OCI-LY3 (cell line): ENCODE data around the gene PRPF6.

Experiments
- H2AFZ ChIP-seq: fragments of 200-600, 300-600 bp; shearing (Covaris generic); 2 replicates; pipeline ENCODE4 v1.6.0; 2014; ENCODE audit warnings: antibody characterized with exemption, low read depth, low read length
- H3K27ac ChIP-seq: fragments of 200-600, 300-600 bp; sonication (generic); 2 replicates; pipeline ENCODE4 v1.5.1; 2014; ENCODE audit warnings: mild to moderate bottlenecking, low read length, moderate library complexity, mixed read lengths
- H3K27me3 ChIP-seq: fragments of 200-600, 300-600 bp; sonication (generic); 2 replicates; pipeline ENCODE4 v1.6.1; 2014; ENCODE audit warnings: low read depth, low read length, mixed read lengths
- H3K36me3 ChIP-seq: fragments of 200-600, 300-600 bp; sonication (generic); replicated peaks from 2 replicates; pipeline ENCODE3; 2014; ENCODE audit warnings: low read depth, low read length, mixed read lengths
- H3K4me1 ChIP-seq: fragments of 300-600, 200-600 bp; sonication (generic); 2 replicates; pipeline ENCODE4 v1.6.1; 2014; ENCODE audit warnings: low read length, mixed read lengths
- H3K4me2 ChIP-seq: fragments of 200-600, 300-600 bp; sonication (generic); 2 replicates; pipeline ENCODE4 v1.6.1; 2014; ENCODE audit warnings: low read length, mixed read lengths
- H3K4me3 ChIP-seq: fragments of 300-600, 200-600 bp; sonication (generic); 2 replicates; pipeline ENCODE4 v1.5.1; 2014; ENCODE audit warnings: antibody characterized with exemption, mild to moderate bottlenecking, low read length, moderate library complexity
- H3K79me2 ChIP-seq: fragments of 300-600, 200-600 bp; shearing (Covaris generic); 2 replicates; pipeline ENCODE4 v1.6.1; 2014; ENCODE audit warnings: mild to moderate bottlenecking, low read length, mixed read lengths
- H3K9ac ChIP-seq: fragments of 300-600, 200-600 bp; shearing (Covaris generic); 2 replicates; pipeline ENCODE4 v1.6.0; 2014; ENCODE audit warnings: mild to moderate bottlenecking, low read length, moderate library complexity
- H3K9me3 ChIP-seq: fragments of 200-600, 300-600 bp; shearing (Covaris generic); 2 replicates; pipeline ENCODE4 v1.6.1; 2014; ENCODE audit warnings: low read length, mixed read lengths; ENCODE audit not compliant: insufficient read depth
- H4K20me1 ChIP-seq: fragments of 200-600, 300-600 bp; sonication (generic); 2 replicates; pipeline ENCODE4 v1.6.1; 2016; ENCODE audit warnings: low read length, mixed read lengths; ENCODE audit not compliant: insufficient read depth
- EZH2phosphoT487 ChIP-seq: fragments of 200-600 bp; shearing (Covaris generic); IDR thresholded peaks from 2 replicates; pipeline ENCODE4 v1.6.1; 2018; ENCODE audit warnings: antibody characterized with exemption, mixed run types, low read depth
- TF ChIP-seq, protein P1 (sequence below): fragments of 200-600, 300-600 bp; sonication (generic); IDR thresholded peaks from 2 replicates; pipeline ENCODE4 v1.5.1; 2014; ENCODE audit warnings: antibody characterized with exemption, low read length, low read depth

PRPF6 gene

GRCh38 chr20:63945921-63946920, 34.7 kb upstream of the PRPF6 start:
- Histone ChIP-seq H2AFZ (no peak overlapping the region), H3K9me3 (no peaks in the 10 kb centered on the region), H4K20me1 (peaks cover 78% of the 10 kb centered on the region), H3K4me1 (peaks cover 32% of the 10 kb centered on the region), H3K9ac (no peak overlapping the region), H3K4me3 (no peak overlapping the region), H3K36me3 (peaks cover 6% of the 10 kb centered on the region), H3K27me3 (no peaks in the 10 kb centered on the region), H3K27ac (no peak overlapping the region), H3K79me2 (peaks cover 32% of the 10 kb centered on the region), H3K4me2 (no peak overlapping the region)
- TF ChIP-seq, protein P1, sequence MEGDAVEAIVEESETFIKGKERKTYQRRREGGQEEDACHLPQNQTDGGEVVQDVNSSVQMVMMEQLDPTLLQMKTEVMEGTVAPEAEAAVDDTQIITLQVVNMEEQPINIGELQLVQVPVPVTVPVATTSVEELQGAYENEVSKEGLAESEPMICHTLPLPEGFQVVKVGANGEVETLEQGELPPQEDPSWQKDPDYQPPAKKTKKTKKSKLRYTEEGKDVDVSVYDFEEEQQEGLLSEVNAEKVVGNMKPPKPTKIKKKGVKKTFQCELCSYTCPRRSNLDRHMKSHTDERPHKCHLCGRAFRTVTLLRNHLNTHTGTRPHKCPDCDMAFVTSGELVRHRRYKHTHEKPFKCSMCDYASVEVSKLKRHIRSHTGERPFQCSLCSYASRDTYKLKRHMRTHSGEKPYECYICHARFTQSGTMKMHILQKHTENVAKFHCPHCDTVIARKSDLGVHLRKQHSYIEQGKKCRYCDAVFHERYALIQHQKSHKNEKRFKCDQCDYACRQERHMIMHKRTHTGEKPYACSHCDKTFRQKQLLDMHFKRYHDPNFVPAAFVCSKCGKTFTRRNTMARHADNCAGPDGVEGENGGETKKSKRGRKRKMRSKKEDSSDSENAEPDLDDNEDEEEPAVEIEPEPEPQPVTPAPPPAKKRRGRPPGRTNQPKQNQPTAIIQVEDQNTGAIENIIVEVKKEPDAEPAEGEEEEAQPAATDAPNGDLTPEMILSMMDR, result no peak
- TF ChIP-seq EZH2phosphoT487, result no peak

GRCh38 chr20:63946986-63947637, 33.8 kb upstream of the PRPF6 start:
- peaks cover 6% of the 10 kb centered on the region for H3K36me3 ChIP-seq
- peaks cover 41% of the 10 kb centered on the region for H3K79me2 ChIP-seq
- H3K4me2 ChIP-seq, result peak overlapping the region; percentile 75
- H3K9ac ChIP-seq, result no peak overlapping the region
- H3K27ac ChIP-seq, result peak overlapping the region; percentile 23; the same call in 1 of the 2 replicates
- H3K4me3 ChIP-seq, result no peak overlapping the region
- TF ChIP-seq, protein P1, result no peak
- no peak for TF ChIP-seq EZH2phosphoT487
- H3K4me1 ChIP-seq, result peaks cover 32% of the 10 kb centered on the region
- H3K9me3 ChIP-seq, result no peaks in the 10 kb centered on the region
- no peak overlapping the region for H2AFZ ChIP-seq
- no peaks in the 10 kb centered on the region for H3K27me3 ChIP-seq
- H4K20me1 ChIP-seq, result peaks cover 81% of the 10 kb centered on the region

DNA sequence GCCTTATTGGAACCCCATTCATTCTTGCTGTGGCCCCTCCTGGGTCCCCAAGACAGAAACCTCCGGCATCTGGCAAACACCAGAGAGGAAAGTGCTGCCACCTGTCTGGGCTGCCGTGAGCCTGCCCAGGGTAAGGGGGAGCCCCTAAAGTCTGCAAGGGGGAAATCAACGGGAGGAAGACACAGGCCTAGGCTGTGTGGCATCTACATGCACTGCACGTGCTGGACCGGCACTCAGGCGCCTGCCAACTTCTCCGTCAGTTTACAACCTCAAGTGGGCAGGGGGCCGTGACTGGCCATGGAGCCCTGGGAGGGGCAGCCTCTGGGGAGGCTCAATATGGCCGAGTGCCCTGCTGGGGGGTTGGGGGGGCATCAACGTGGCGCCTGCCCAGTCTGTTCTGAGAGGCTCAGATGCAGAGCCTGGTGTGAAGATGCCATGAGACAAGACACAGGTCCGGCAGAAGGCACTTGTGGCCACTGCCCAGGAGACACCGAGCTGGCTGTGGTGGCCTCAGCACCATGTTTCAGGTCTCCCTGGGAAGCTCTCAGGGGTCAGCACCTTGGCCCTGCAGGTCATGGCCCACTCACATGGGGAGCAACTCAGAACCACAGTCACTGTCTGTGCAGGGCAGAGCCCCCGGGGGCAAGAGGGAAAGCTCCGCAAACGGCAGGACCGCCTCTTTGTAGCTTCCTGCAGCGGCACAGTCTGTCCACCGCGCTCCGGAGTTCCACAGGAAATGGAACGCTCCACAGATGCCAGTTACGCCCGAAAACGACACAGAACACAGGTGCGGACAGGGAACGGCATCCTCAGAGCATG, 33.1 kb upstream of the PRPF6 start:
- peaks cover 48% of the 10 kb centered on the region for H3K79me2 ChIP-seq
- no peak overlapping the region for H2AFZ ChIP-seq
- peaks cover 81% of the 10 kb centered on the region for H4K20me1 ChIP-seq
- H3K9ac ChIP-seq, result no peak overlapping the region
- TF ChIP-seq, protein P1, result peak; percentile 51
- no peak for TF ChIP-seq EZH2phosphoT487
- peak overlapping the region; percentile 63 for H3K27ac ChIP-seq
- peaks cover 32% of the 10 kb centered on the region for H3K4me1 ChIP-seq
- peak overlapping the region; percentile 75 for H3K4me2 ChIP-seq
- 0 out of 2 replicates have a peak overlapping the region, but pooled peaks have one; percentile 6 for H3K4me3 ChIP-seq
- no peaks in the 10 kb centered on the region for H3K9me3 ChIP-seq
- H3K36me3 ChIP-seq, result peaks cover 3% of the 10 kb centered on the region
- H3K27me3 ChIP-seq, result no peaks in the 10 kb centered on the region
